NOMO-1 treated with dmso at 0.1 percent for 144 hours (cell line): ENCODE data around the gene NIPBL.
"Not testable (repeated sequence)": the region's sequence is repeated elsewhere in the genome, so short reads cannot be mapped to it uniquely, and the experiment has no call there.

Experiments
- DNase-seq: peaks from one replicate; lab custom pipeline; 2025; ENCODE audit not compliant: unreplicated experiment; lab: John Stamatoyannopoulos, UW

Gene NIPBL

DNA sequence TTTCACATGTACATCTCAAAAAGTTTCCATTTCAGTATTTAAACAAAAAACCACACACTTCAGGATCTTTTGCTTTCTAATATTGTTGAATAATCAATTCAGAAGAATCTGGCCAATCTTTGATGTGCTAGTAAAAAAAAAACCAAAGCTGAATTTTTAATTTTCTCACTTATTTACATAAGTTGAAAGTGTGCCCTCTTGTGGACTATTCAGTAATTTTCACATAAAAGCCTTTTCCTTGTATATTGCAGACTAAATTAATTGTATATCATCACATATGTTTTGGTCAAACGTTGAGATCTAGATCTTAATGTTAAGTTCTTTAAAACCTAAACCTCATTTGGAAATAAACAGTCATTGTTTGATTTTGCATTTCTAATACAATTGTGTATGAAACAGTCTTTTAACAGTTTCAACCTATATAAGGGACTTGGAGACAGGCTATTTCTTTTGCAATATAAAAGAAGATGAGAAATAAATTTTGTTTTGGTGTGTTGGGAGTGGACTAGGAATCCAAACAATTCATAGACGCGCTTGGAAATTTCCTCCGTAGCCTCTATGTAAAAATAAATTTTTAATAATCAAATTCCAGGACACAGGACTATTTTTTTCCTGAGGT lies 68.1 kb downstream of the NIPBL start:
- peak; percentile 36 for DNase-seq

- no peak for DNase-seq
Measured at GRCh38 chr5:36945687-36946086, 69.1 kb downstream of the NIPBL start.

DNA sequence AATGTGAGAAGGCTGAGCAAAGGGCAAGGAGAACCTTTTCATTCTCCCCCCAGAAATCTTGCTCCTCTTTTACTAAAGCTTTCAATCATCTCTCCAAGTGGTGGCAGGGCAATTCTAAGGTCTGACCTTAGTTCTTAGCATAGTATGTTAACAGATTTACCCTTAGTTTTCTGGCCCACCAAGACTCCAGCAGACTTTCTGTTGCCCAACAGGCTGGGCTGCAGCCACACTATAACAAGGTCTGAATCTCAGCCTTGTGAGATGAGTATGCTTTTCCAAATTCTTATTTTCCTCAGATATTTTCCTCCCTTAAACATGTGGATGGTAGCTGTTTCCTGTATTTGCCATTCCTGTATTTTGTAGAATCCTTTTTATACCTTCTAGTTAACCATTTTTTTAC lies 69.5 kb downstream of the NIPBL start:
- DNase-seq, result no peak

GRCh38 chr5:36948041-36948440 lies 71.5 kb downstream of the NIPBL start:
- DNase-seq, result no peak

DNA sequence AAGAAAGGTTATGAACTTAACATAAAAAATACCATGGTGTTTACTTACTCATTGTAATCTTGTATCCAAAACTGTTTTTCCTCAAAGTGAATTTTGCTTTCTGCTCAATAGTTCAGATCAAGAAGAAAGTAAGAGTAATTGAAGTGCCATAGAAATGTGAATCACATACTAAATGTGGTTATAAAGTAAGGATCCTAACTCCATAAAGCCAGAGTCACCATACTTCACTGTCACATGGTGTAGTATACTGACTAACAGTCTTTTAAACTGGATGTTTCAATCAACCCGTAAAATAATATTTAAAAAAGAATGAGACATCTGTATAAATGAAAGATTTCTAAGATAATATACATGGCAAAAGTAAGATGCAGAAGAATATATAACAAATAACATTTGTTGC lies 72.1 kb downstream of the NIPBL start:
- DNase-seq, result no peak

DNA sequence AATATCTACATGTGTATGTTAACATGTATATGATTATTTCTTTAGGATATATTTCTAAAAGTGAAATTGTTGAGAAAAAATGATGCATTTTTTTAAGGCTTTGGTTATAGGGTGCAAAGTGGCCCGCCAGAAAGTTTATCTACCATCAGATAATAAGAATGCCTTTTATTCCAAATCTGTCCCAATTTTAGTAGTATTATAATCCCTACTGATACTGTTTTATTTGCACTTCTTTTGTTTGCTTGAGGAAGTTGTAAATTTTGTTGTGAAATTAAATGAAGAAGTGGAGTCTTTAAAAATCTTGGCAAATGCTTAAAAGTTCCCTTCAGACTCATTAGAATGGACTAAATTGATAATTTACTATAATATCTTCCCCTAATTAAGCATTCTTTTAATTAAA lies 73.0 kb downstream of the NIPBL start:
- DNase-seq, result peak; percentile 12

DNA sequence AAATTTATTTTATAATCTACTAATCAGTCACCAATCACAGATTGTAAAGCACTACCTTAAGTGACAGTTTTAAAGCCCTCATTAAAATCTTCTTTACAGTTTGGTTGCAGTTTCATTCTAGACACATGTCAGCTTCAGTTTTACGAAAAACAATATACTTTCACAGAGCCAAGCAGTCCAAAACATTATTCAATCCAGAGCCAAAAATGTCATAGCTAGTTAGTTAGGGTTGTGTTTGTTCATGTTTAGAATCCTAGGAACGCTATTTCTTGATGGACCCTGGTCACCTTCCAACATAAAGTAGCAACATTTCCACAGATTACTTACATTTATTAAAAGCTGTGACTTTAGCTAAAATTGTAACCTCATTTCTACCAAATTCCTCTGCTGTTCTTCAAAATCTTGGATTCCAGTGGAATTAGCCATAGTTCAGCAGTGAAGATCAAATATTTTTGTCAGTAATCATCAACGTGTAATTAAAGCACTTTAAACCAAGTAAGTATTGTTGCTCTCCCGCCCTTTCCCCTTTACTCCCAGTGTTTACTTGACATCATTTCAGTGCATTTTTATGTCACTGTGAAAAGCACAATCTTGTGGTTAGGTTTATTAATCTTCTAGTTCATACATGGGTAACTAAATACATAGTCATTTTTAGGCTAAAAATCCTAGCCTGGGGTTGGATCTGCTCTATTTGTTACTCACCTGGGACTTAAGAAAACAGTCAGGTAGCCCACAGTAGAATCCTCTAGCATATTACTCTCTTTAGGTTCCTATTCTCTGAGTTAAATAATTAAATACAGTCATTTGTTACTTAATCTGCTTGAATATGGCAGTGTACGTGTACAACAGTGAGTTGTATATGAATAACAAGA lies 74.3 kb downstream of the NIPBL start:
- no peak for DNase-seq

DNA sequence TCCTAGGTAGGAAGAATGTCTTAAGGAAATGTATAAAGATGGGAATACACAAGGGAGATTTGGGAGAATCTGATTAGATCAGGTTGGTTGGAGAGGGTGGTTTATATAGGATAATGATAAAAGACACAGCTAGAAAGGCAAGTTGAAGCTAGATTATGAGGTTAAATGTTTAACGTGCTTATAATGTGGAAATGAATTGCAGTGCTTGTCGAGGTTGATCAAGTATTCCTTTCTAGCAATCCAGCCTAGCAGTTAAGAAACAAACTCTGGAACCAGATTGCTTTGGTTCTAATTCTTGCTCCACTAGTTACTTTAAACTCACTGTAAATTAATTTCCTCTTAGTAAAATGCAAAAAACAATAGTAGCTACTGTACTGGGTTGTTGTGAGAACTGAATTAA lies 76.5 kb downstream of the NIPBL start:
- no peak for DNase-seq

DNA sequence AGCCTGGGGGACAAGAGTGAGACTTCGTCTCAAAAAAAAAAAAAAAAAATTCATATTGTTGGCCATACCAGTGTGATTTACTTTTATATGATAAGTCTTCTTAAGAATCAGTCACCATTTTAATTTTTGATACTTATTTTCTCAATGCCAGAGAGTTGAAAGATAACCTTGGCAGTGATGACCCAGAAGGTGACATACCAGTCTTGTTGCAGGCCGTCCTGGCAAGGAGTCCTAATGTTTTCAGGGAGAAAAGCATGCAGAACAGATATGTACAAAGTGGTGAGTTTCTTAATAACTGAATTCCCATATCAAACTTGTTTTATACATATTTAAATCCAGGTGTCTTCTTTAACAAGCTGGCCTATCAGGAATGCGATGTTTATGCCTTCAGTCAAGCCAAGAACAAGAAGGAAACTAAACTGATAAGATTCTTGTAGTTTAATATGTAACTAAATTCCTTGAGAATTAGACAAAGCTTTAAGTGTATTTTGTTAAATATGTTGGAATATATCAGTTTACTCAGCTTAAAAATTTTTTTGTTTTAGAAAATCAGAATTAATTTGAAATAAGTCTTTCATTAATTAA lies 81.5 kb downstream of the NIPBL start:
- no peak for DNase-seq

DNA sequence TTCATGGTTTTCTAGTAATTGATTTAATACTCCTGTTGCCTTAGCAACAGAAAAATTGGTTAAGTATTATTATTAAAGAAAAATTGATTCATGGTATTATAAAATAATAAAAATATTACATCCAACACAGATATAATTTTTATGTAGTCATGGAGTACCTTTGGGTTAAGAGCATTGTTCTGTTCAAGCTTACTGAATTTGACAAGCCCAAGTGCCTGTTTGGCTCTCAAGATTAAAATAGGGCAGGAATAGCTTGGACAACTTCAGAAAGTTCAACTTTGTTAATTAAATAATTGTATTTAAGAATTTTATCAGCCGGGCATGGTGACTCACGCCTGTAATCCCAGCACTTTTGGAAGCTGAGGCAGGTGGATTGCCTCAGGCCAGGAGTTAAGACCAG lies 82.0 kb downstream of the NIPBL start:
- DNase-seq, result no peak

GRCh38 chr5:36965179-36965578 lies 88.6 kb downstream of the NIPBL start:
- DNase-seq, result no peak

DNA sequence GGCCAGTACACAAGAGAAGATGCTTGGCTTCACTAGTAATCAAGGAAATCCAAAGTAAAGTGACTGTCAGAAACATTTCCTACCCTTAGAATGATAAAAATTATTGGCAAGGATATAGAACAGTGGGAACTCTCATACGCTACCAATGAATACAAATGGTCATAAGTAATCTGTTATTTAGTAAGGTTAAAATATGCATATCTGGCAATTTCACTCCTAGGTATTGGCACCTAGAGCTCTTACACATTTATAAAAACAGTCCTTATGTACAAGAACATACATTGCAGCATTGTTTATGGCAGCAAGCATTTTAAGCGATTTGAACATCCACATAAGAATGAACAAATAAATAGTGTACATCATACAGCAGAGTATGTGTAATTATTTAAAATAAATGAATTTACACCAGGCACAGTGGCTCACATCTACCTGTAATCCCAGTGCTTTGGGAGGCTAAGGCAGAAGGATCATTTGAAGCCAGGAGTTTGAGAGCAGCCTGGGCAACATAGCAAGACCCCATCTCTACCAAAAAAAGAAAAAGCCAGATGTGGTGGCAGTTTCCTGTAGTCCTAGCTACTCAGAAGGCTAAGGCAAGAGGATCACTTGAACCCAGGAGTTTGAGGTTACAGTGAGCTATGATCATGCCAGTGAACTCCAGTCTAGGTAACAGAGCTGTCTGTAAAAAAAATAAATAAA lies 93.3 kb downstream of the NIPBL start:
- no peak for DNase-seq

- no peak for DNase-seq
Measured at GRCh38 chr5:36978196-36978595, 101.6 kb downstream of the NIPBL start.

GRCh38 chr5:36982146-36982545 lies 105.6 kb downstream of the NIPBL start:
- no peak for DNase-seq

DNA sequence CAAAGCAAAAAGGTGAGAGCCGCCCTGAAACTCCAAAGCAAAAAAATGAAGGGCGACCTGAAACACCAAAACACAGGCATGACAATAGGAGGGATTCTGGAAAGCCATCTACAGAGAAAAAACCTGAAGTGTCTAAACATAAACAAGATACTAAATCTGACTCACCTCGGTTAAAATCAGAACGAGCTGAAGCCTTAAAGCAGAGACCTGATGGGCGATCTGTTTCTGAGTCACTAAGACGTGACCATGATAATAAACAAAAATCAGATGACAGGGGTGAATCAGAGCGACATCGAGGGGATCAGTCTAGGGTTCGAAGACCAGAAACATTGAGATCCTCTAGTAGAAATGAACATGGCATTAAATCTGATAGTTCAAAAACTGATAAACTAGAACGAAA lies 108.8 kb downstream of the NIPBL start:
- no peak for DNase-seq

GRCh38 chr5:36988396-36988795 lies 111.8 kb downstream of the NIPBL start:
- no peak for DNase-seq

- DNase-seq, result no peak
Measured at GRCh38 chr5:36998578-36998977, 122.0 kb downstream of the NIPBL start.

- DNase-seq, result no peak
Measured at GRCh38 chr5:37002176-37002751, 125.7 kb downstream of the NIPBL start.

DNA sequence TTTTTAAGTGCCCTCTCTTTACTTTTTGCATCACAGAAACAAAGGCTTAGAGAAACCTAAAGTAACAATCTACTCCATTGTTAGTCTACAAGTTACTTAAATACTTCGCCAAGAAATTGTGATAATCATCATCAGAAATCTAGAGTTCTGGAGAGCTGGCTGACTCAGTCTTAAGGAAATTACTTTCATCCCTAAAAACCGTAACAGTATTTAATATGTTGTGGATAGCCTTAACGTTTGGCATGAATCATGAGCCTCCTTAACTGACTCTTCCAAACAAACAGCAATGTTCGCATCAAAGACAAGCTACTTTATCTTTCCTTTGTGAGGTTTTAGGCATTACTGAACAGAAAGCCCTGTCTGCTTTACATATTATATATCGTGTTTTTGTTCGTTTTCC lies 128.7 kb downstream of the NIPBL start:
- no peak for DNase-seq

GRCh38 chr5:37005946-37006540 lies 129.5 kb downstream of the NIPBL start:
- no peak for DNase-seq

- DNase-seq, result not testable (repeated sequence)
Measured at GRCh38 chr5:37013181-37013580, 136.6 kb downstream of the NIPBL start.
